NT2/D1 (cell line): ENCODE measurements around the gene PZP.

Experiments
- SUZ12 ChIP-seq: IDR thresholded peaks from 2 replicates; pipeline ENCODE4 v1.6.1; 2011; ENCODE audit not compliant: insufficient read length, insufficient read depth; ENCODE audit errors: extremely low read depth
- YY1 ChIP-seq: IDR thresholded peaks from 2 replicates; pipeline ENCODE4 v1.6.1; 2011; ENCODE audit not compliant: insufficient read length, insufficient read depth
- ZNF274 ChIP-seq: IDR thresholded peaks from 2 replicates; pipeline ENCODE4 v1.6.1; 2011; ENCODE audit warnings: mild to moderate bottlenecking, low read depth, low read length

DNA sequence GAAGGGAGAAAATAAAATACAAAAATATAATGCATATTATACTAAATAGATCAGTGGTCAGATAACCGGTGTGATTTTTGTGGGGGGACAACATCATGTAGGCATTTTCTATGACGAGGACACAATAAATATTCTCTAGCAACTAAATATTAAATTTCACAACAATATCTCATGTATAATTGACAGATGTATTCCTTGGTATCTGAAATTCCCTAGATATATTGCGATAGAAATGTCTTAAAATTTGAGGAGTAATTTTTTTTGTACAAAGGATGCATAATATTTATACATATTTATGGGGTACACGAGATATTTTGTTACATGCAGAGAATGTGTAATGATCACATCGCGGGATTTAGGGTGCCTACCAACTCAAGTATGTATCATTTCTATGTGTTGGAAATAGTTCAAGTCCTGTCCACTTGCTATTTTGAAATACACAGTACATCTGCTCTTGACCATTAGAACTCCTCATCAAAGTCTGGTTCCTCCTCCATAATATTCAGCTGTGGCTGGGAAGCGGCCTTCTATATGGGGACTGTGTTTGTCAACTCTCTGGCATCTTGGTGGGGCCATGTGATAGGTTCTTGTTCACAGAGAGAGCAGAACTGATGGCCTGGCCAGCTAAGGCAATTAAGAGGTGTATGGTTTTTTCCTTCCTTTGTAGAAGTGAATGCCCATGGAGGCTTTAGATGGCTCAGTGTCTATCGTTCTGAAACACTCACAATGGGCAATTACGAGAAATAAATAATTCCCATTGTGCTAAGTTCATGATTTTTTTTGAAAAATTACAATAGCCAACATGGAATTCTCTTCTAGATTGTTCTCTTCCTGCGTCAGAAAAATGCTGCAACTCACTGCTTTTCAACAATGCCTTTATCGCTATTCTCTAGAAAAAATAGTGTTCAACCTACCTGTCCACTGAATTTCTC lies 101.3 kb downstream of the PZP start:
- TF ChIP-seq SUZ12: no peak
- no peak for TF ChIP-seq YY1
- TF ChIP-seq ZNF274: no peak
